HepG2 (cell line): Measurements from ENCODE around the gene SLC41A1. TPM values are rescaled to one million over a fixed set of nuclear protein-coding genes. Genes with fewer than 3 reads are reported as not detected.

ENCODE experiments used
- ARID5B ChIP-seq: IDR thresholded peaks from 2 replicates; pipeline ENCODE4 v1.4.0; 2020; ENCODE audit warnings: mild to moderate bottlenecking, missing genetic modification reagents
- ARNT2 ChIP-seq: sonication (generic); formaldehyde crosslinking; IDR thresholded peaks from 2 replicates; pipeline ENCODE4 v1.8.0; 2022; ENCODE audit warnings: mild to moderate bottlenecking, low read depth, missing genetic modification reagents, moderate library complexity
- CREB1 ChIP-seq, 2 experiments: fragments of 450-650 bp in 1 of 2; IDR thresholded peaks; 2 replicates each; pipeline ENCODE4 v1.6.1; 2016 to 2017; ENCODE audit warnings: control low read depth in 1 of 2, mild to moderate bottlenecking in 1 of 2, missing compliant biosample characterization in 1 of 2, missing genetic modification characterization in 1 of 2
- HOXA3 ChIP-seq: sonication (generic); formaldehyde crosslinking; IDR thresholded peaks from 2 replicates; pipeline ENCODE4 v1.5.0; 2020; ENCODE audit warnings: missing genetic modification reagents
- KDM5B ChIP-seq: sonication (generic); formaldehyde crosslinking; IDR thresholded peaks from 2 replicates; pipeline ENCODE4 v1.4.0; 2020; ENCODE audit warnings: missing genetic modification reagents, mild to moderate bottlenecking, borderline replicate concordance
- KLF6 ChIP-seq: IDR thresholded peaks from 2 replicates; pipeline ENCODE4 v1.8.0; 2016; ENCODE audit warnings: missing biosample characterization, missing genetic modification reagents
- NRL ChIP-seq: sonication (generic); formaldehyde crosslinking; IDR thresholded peaks from 2 replicates; pipeline ENCODE4 v1.5.0; 2020; ENCODE audit warnings: missing genetic modification reagents, mild to moderate bottlenecking, moderate library complexity, borderline replicate concordance
- POLR2AphosphoS5 ChIP-seq: IDR thresholded peaks from 2 replicates; pipeline ENCODE4 v1.6.1; 2012; ENCODE audit warnings: low read depth, low read length
- RAD51 ChIP-seq: fragments of 450-650 bp; IDR thresholded peaks from 2 replicates; pipeline ENCODE4 v1.6.1; 2016; ENCODE audit warnings: borderline replicate concordance
- RBFOX2 ChIP-seq: fragments of 200-400 bp; formaldehyde crosslinking; IDR thresholded peaks from 2 replicates; pipeline ENCODE4 v1.6.1; 2017; ENCODE audit warnings: low read depth, mild to moderate bottlenecking, low read length
- SNAPC4 ChIP-seq: sonication (generic); formaldehyde crosslinking; IDR thresholded peaks from 2 replicates; pipeline ENCODE4 v1.4.0; 2020; ENCODE audit warnings: mild to moderate bottlenecking, missing genetic modification reagents
- SP5 ChIP-seq: IDR thresholded peaks from 2 replicates; pipeline ENCODE4 v1.6.1; 2016; ENCODE audit warnings: low read depth, borderline replicate concordance
- TFE3 ChIP-seq: IDR thresholded peaks from 2 replicates; pipeline ENCODE4 v1.6.1; 2016
- ZBTB7B ChIP-seq: sonication (generic); formaldehyde crosslinking; IDR thresholded peaks from 2 replicates; pipeline ENCODE4 v1.4.0; 2020; ENCODE audit warnings: missing genetic modification reagents
- ZNF143 ChIP-seq: sonication (generic); formaldehyde crosslinking; IDR thresholded peaks from 2 replicates; pipeline ENCODE4 v1.4.0; 2020; ENCODE audit warnings: missing genetic modification reagents
- ZNF263 ChIP-seq: sonication (generic); formaldehyde crosslinking; IDR thresholded peaks from 2 replicates; pipeline ENCODE4 v1.4.0; 2020; ENCODE audit warnings: missing genetic modification reagents
- ZNF570 ChIP-seq: sonication (generic); formaldehyde crosslinking; IDR thresholded peaks from 2 replicates; pipeline ENCODE4 v1.4.0; 2020; ENCODE audit warnings: mild to moderate bottlenecking, missing genetic modification reagents, borderline replicate concordance
- ZNF780A ChIP-seq: sonication (generic); formaldehyde crosslinking; IDR thresholded peaks from 2 replicates; pipeline ENCODE4 v1.8.0; 2022; ENCODE audit warnings: mild to moderate bottlenecking, missing genetic modification reagents, moderate library complexity
- polyA plus RNA-seq, 8 experiments: library from polyadenylated mRNA; depleted of rRNA in 3 of 8; stranded (reverse) in 7 of 8; unstranded in 1 of 8; fragments of >200 nt; fragmentation: Illumina TruSeq in 4 of 8; extraction: Trizol in 4 of 8; gene quantifications; 2 replicates each; pipeline versions ENCODE4 v1.2.1 to v1.2.3, GENCODE V29; 2011 to 2016; ENCODE audit warnings: low read depth in 4 of 8, missing spikeins in 1 of 8, mixed read lengths in 1 of 8; ENCODE audit not compliant: insufficient read depth in 1 of 8
- total RNA-seq, 5 experiments: library from RNA; depleted of rRNA; stranded (reverse); fragments of >200 nt; fragmentation: Illumina TruSeq; extraction: Trizol; gene quantifications; 2 replicates each; pipeline ENCODE4 v1.2.3, GENCODE V29; 2016; ENCODE audit warnings: low read depth in 1 of 5

The SLC41A1 gene
- total and polyA plus RNA-seq, 2 of the 13 experiments (the other 11 are each of a cell fraction or from before 2014, with no cell fraction given), result 2.2 to 4.6 TPM

GRCh38 chr1:205775015-205775716, 37.8 kb downstream of the SLC41A1 start, which contains the start of gene RAB29 (continued):
- TF ChIP-seq POLR2AphosphoS5, result 0 out of 2 replicates have a peak, but pooled peaks have one; percentile 26
- TF ChIP-seq KDM5B (CRISPR knock-in tag), result peak; percentile 52; the same call in 1 of the 2 replicates
- TF ChIP-seq RAD51, result peak; percentile 50
- TF ChIP-seq CREB1 (IDR thresholded peaks at IDR 0.05), result no peak
- TF ChIP-seq CREB1 (CRISPR knock-in tag; IDR thresholded peaks at IDR 0.05), result 0 out of 2 replicates have a peak, but pooled peaks have one; percentile 47
- peak; percentile 44; the same call in 1 of the 2 replicates for TF ChIP-seq HOXA3
- TF ChIP-seq ARNT2, result 0 out of 2 replicates have a peak, but pooled peaks have one; percentile 35
- peak; percentile 56 for TF ChIP-seq ARID5B (CRISPR knock-in tag)
- peak; percentile 64; the same call in 1 of the 2 replicates for TF ChIP-seq ZBTB7B
- no peak for TF ChIP-seq ZNF780A (CRISPR knock-in tag)
- peak; percentile 83 for TF ChIP-seq TFE3 (CRISPR knock-in tag)
- peak; percentile 32; the same call in 1 of the 2 replicates for TF ChIP-seq RBFOX2
- 0 out of 2 replicates have a peak, but pooled peaks have one; percentile 59 for TF ChIP-seq KLF6 (CRISPR knock-in tag)
- peak; percentile 88 for TF ChIP-seq NRL
- TF ChIP-seq SP5 (CRISPR knock-in tag), result no peak
- TF ChIP-seq ZNF263 (CRISPR knock-in tag), result 0 out of 2 replicates have a peak, but pooled peaks have one; percentile 41
- peak; percentile 99 for TF ChIP-seq ZNF143
- no peak for TF ChIP-seq ZNF570
- TF ChIP-seq SNAPC4, result peak; percentile 52; the same call in 1 of the 2 replicates
